ENCODE measurements around the gene SUSD4. TPM values are rescaled to one million over a fixed set of nuclear protein-coding genes. Genes with fewer than 3 reads are reported as not detected.

Gene SUSD4
- total RNA-seq, 1 donor from 2014 or later, result 26.3 TPM

DNA sequence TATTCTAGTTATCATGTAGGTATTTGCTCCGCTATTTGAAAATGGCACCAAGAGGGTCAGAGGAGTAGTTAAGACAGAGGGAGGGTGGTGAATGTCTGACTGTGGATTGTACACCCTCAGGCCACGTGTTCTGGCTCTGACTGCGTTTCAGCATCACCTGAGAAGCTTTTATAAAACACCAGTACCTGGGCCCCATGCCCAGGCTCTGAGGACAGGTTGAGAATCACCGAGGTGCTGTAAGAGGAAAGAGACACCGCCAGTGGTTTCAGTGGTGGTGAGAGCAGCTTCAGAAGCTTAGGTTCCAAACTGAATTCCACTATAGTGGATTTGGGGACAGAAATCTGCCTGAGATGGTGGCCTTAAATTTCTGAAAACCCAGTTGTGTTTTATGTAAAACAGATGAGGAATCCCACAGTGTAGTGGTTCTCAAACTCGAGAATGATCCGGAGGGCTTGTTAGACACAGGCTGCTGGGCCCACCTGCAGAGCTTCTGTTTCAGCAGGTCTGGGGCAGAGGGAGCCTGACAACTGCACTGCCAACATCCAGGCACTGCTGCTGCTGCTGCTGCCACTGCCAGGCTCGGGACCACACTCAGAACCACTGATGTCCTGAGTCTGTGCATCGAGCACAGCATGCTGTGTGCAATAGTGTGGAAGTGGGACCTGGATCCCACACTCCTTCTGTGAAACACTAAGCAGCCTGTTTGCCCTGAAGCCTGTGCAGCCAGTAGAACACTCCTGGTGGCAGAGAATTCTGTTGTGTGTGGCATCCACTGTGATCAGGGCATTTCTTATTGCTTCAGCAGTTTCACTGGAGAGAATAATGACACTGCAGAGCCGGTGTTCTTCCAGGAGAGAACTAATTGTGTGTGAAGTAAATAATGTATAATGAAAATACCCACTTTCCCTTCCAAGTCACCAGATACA lies 98.7 kb downstream of the SUSD4 start:
- H3K4me3 ChIP-seq, result no peak overlapping the region
- H3K9me3 ChIP-seq, result no peaks in the 10 kb centered on the region
- TF ChIP-seq POLR2A (IDR thresholded peaks at IDR 0.05) (no peak), POLR2AphosphoS5 (IDR thresholded peaks at IDR 0.05; ENCODE audit: insufficient read depth in 1 of 2, low read depth in 1 of 2) (no peak)
- TF ChIP-seq, protein P1, sequence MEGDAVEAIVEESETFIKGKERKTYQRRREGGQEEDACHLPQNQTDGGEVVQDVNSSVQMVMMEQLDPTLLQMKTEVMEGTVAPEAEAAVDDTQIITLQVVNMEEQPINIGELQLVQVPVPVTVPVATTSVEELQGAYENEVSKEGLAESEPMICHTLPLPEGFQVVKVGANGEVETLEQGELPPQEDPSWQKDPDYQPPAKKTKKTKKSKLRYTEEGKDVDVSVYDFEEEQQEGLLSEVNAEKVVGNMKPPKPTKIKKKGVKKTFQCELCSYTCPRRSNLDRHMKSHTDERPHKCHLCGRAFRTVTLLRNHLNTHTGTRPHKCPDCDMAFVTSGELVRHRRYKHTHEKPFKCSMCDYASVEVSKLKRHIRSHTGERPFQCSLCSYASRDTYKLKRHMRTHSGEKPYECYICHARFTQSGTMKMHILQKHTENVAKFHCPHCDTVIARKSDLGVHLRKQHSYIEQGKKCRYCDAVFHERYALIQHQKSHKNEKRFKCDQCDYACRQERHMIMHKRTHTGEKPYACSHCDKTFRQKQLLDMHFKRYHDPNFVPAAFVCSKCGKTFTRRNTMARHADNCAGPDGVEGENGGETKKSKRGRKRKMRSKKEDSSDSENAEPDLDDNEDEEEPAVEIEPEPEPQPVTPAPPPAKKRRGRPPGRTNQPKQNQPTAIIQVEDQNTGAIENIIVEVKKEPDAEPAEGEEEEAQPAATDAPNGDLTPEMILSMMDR (IDR thresholded peaks at IDR 0.05), result no peak
- H3K27ac ChIP-seq, result no peak overlapping the region
- no peaks in the 10 kb centered on the region for H3K36me3 ChIP-seq
- no peaks in the 10 kb centered on the region for H3K4me1 ChIP-seq
- no peaks in the 10 kb centered on the region for H3K27me3 ChIP-seq
- intact Hi-C loops (cut with DNase I), result no loop called here
- DNase-seq (ENCODE audit: extremely low spot score in 2 of 2), result no peak

DNA sequence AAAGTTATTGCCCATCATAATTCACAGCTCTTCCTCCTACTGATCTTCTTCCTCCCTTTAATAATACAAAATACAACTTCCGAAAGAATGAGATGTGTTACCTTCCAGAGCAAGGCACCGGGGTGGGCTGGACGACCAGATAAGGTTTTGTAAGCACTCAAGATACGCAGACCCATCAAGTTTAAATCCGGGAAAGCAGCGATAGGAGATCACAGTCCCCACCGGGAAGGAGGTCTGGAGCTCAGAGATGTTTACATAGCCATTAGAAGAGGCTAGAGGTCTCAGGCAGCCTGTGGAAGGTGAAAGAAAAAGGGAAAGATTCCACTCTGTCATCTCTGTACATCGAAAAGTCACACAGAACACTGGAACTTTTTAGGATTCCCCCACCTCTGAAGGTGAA lies 99.4 kb downstream of the SUSD4 start:
- Histone ChIP-seq H3K36me3 (no peaks in the 10 kb centered on the region), H3K27me3 (no peaks in the 10 kb centered on the region), H3K27ac (no peak overlapping the region), H3K4me3 (no peak overlapping the region), H3K9me3 (no peaks in the 10 kb centered on the region), H3K4me1 (no peaks in the 10 kb centered on the region)
- TF ChIP-seq, protein P1 (IDR thresholded peaks at IDR 0.05), result no peak
- TF ChIP-seq POLR2A (IDR thresholded peaks at IDR 0.05), result no peak
- no peak for TF ChIP-seq POLR2AphosphoS5 (IDR thresholded peaks at IDR 0.05; ENCODE audit: insufficient read depth in 1 of 2, low read depth in 1 of 2)
- intact Hi-C loops (cut with DNase I), result no loop called here
- no peak for DNase-seq (ENCODE audit: extremely low spot score in 2 of 2)

DNA sequence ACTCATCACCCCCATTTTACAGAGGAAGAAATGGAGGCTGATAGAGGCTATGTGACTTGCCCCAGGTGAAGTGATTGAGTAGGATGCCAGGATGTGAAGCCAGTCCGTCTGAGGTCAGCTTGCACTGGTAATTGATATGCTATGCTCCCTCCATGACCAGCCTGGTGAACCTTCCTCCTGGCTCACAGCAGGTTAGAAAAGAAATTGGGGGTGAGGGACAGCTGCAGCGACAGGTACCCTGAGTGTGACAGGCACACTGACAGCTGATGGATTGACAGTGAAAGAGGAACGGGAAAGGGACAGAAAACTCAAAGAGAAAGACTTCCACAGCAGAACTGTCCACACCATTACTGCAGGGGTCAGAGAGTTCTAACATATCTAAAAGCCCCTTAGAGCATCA lies 102.1 kb downstream of the SUSD4 start:
- Histone ChIP-seq H3K4me3 (no peak overlapping the region), H3K27ac (no peak overlapping the region), H3K9me3 (no peaks in the 10 kb centered on the region), H3K4me1 (peaks cover 9% of the 10 kb centered on the region), H3K36me3 (no peaks in the 10 kb centered on the region), H3K27me3 (no peaks in the 10 kb centered on the region)
- intact Hi-C loops (cut with DNase I), result no loop called here
- TF ChIP-seq POLR2A (IDR thresholded peaks at IDR 0.05) (no peak), POLR2AphosphoS5 (IDR thresholded peaks at IDR 0.05; ENCODE audit: insufficient read depth in 1 of 2, low read depth in 1 of 2) (no peak)
- TF ChIP-seq, protein P1 (IDR thresholded peaks at IDR 0.05), result no peak
- peak; percentile 28 to 40 for DNase-seq (ENCODE audit: extremely low spot score in 2 of 2)

GRCh38 chr1:223260712-223261111 lies 103.3 kb downstream of the SUSD4 start:
- Histone ChIP-seq H3K27me3 (no peaks in the 10 kb centered on the region), H3K4me3 (no peak overlapping the region), H3K36me3 (no peaks in the 10 kb centered on the region), H3K4me1 (peaks cover 9% of the 10 kb centered on the region), H3K9me3 (no peaks in the 10 kb centered on the region), H3K27ac (no peak overlapping the region)
- DNase-seq (ENCODE audit: extremely low spot score in 2 of 2), result peak; percentile 28 to 37
- TF ChIP-seq POLR2A (IDR thresholded peaks at IDR 0.05) (no peak), POLR2AphosphoS5 (IDR thresholded peaks at IDR 0.05; ENCODE audit: insufficient read depth in 1 of 2, low read depth in 1 of 2) (no peak)
- TF ChIP-seq, protein P1 (IDR thresholded peaks at IDR 0.05), result no peak
- intact Hi-C loops (cut with DNase I), result no loop called here

- peaks cover 9% of the 10 kb centered on the region for H3K4me1 ChIP-seq
Measured at GRCh38 chr1:223259462-223259861, 104.5 kb downstream of the SUSD4 start.

More at GRCh38 chr1:223259462-223259861, 104.5 kb downstream of the SUSD4 start:
- peak; percentile 49 to 60 for DNase-seq (ENCODE audit: extremely low spot score in 2 of 2)
- no peaks in the 10 kb centered on the region for H3K9me3 ChIP-seq
- intact Hi-C loops (cut with DNase I), result no loop called here
- H3K36me3 ChIP-seq, result no peaks in the 10 kb centered on the region
- TF ChIP-seq POLR2A (IDR thresholded peaks at IDR 0.05) (no peak), POLR2AphosphoS5 (IDR thresholded peaks at IDR 0.05; ENCODE audit: insufficient read depth in 1 of 2, low read depth in 1 of 2) (no peak)
- TF ChIP-seq, protein P1 (IDR thresholded peaks at IDR 0.05), result no peak
- no peaks in the 10 kb centered on the region for H3K27me3 ChIP-seq
- no peak overlapping the region for H3K4me3 ChIP-seq
- H3K27ac ChIP-seq, result no peak overlapping the region
